ENCODE measurements around the gene STARD3NL. TPM values are rescaled to one million over a fixed set of nuclear protein-coding genes. Genes with fewer than 3 reads are reported as not detected.

STARD3NL gene
- total and polyA plus RNA-seq, 2 of the 4 experiments (the other 2 are of a cell fraction) = 51.6 to 69.7 TPM

DNA sequence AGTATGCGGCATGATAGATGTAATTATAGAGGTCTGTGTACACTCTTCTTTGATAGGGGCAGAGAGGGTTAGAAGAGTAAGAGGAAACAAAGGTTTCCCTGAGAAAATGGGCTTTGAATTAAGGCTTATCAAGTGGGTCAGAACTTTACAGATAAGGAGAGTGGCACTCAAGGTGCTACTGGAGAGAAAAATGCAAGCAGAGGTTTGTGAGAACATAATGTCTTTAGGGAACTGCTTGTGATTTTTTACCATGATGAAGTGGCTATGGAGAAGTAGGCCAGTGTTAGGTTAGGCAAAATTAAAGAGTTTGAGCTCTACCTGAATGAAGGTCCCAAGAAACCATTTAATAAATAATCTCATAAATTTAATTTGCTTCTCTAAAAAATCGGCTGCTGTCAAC, 14.3 kb downstream of the STARD3NL start:
- Histone ChIP-seq H3K9me3 (ENCODE audit: control insufficient read depth, insufficient read depth, low read length) (no peaks in the 10 kb centered on the region), H2BK5ac (ENCODE audit: low read depth, low read length, poor library complexity, severe bottlenecking) (no peak overlapping the region), H2AFZ (replicated peaks; ENCODE audit: low read length, poor library complexity) (no peak overlapping the region), H3K9me1 (ENCODE audit: insufficient read depth, low read length) (peaks cover 8% of the 10 kb centered on the region), H3K27me3 (ENCODE audit: control insufficient read depth, insufficient read depth, low read length) (no peaks in the 10 kb centered on the region), H4K91ac (ENCODE audit: insufficient read depth, low read depth, low read length) (no peak overlapping the region), H3K27ac (ENCODE audit: insufficient read depth, low read length) (no peak overlapping the region), H2AK5ac (ENCODE audit: low read depth, low read length) (no peak overlapping the region), H4K20me1 (ENCODE audit: insufficient read depth, low read length) (peaks cover 28% of the 10 kb centered on the region), H4K8ac (ENCODE audit: low read depth in 2 of 2, low read length in 2 of 2) (no peak overlapping the region), H3K9ac (ENCODE audit: low read depth, low read length) (no peak overlapping the region), H4K5ac (ENCODE audit: low read depth, low read length) (no peak overlapping the region), H2BK120ac (ENCODE audit: low read depth, low read length) (no peak overlapping the region), H3K4me1 (ENCODE audit: control insufficient read depth, insufficient read depth, low read length) (peaks cover 10% of the 10 kb centered on the region), H2AK9ac (replicated peaks; ENCODE audit: low read depth, low read length, poor library complexity) (no peak overlapping the region), H3K4me2 (ENCODE audit: low read depth, low read length) (no peak overlapping the region), H3K23ac (ENCODE audit: low read depth, low read length) (no peak overlapping the region), H3K79me1 (ENCODE audit: low read depth in 1 of 2, low read length in 2 of 2) (peaks cover 7 to 49% of the 10 kb centered on the region in 2 experiments), H3K36me3 (ENCODE audit: control insufficient read depth, insufficient read depth, low read length) (no peaks in the 10 kb centered on the region), H3K18ac (ENCODE audit: low read depth, low read length) (no peak overlapping the region), H3K14ac (replicated peaks; ENCODE audit: low read depth, low read length) (no peak overlapping the region), H3K4ac (ENCODE audit: low read depth, low read length) (no peak overlapping the region), H2BK15ac (ENCODE audit: low read depth, low read length) (no peak overlapping the region), H3K56ac (ENCODE audit: extremely low read depth, insufficient read depth, low read length) (no peak overlapping the region), H3K4me3 (ENCODE audit: insufficient read depth, low read depth, low read length) (no peak overlapping the region), H2BK20ac (ENCODE audit: low read depth, low read length) (no peak overlapping the region)
- ChIA-PET POLR2A (ENCODE audit: unreplicated experiment) (no interaction called here), CTCF (no interaction called here)
- dilution Hi-C loops (cut with HindIII; ENCODE audit: low sequenced_read_pairs, unreplicated experiment) = no loop called here
- intact Hi-C loops (cut with micrococcal nuclease) = no loop called here
- no TSS peak for BruUV-seq (replicated peaks)
- ATAC-seq (ENCODE audit: low read depth) (no peak), DNase-seq (no peak)
- in situ Hi-C loops (cut with MboI; ENCODE audit: low sequenced_read_pairs) = no loop called here
- no CpG with 5 or more reads among the region's 2 CpGs for WGBS, 2 experiments (ENCODE audit: extremely low coverage in 2 of 2, insufficient read length in 1 of 2)
- TF ChIP-seq, protein P1, sequence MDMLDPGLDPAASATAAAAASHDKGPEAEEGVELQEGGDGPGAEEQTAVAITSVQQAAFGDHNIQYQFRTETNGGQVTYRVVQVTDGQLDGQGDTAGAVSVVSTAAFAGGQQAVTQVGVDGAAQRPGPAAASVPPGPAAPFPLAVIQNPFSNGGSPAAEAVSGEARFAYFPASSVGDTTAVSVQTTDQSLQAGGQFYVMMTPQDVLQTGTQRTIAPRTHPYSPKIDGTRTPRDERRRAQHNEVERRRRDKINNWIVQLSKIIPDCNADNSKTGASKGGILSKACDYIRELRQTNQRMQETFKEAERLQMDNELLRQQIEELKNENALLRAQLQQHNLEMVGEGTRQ (IDR thresholded peaks at IDR 0.05; ENCODE audit: low read depth, low read length) = no peak
- no peak for TF ChIP-seq NFE2L2 (IDR thresholded peaks at IDR 0.05; ENCODE audit: low read depth, low read length)
- TF ChIP-seq BHLHE40 (IDR thresholded peaks at IDR 0.05; ENCODE audit: low read depth, low read length) = no peak
- no peak for TF ChIP-seq CEBPB (IDR thresholded peaks at IDR 0.05; ENCODE audit: low read depth, low read length)

Data from IMR-90 (cell line).